Measurements from ENCODE around the gene JUN. TPM values are rescaled to one million over a fixed set of nuclear protein-coding genes. Genes with fewer than 3 reads are reported as not detected.

The JUN gene
- total and polyA plus RNA-seq, 2 of the 13 experiments (the other 11 are each of a cell fraction or from before 2014, with no cell fraction given): 18.2 to 22.3 TPM

DNA sequence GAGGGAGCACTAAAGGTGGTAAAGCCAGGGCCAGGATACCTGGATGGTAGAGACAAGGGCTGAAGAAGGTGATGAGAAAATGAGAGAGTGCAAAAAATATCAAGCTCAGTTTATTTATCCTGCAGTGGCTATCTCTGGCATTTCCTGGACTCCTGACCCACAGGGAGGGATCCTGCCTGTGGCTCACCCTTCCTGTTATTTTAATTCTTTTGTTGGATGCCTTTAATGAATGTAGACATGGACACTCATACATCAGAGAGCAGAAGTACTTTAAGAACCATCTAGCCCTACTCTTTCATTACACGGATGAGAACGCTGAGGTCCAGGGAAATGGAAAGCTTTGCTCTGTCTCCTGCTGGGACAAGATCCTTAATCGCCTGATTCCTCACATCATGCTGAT is 20.6 kb downstream of the JUN start (continued):
- TF ChIP-seq SIN3A (IDR thresholded peaks at IDR 0.05; ENCODE audit: borderline replicate concordance, low read depth, low read length) (no peak), ELF1 (CRISPR knock-in tag; IDR thresholded peaks at IDR 0.05) (no peak), ZNF761 (CRISPR knock-in tag; conservative IDR thresholded peaks at IDR 0.05) (no peak), TCF12 (IDR thresholded peaks at IDR 0.05) (no peak), TCF12 (CRISPR knock-in tag; IDR thresholded peaks at IDR 0.05) (no peak), DR1 (CRISPR knock-in tag; IDR thresholded peaks at IDR 0.05) (no peak), MEF2D (CRISPR knock-in tag; IDR thresholded peaks at IDR 0.05) (peak; percentile 72; the same call in 1 of the 2 replicates), GATAD2A (CRISPR knock-in tag; IDR thresholded peaks at IDR 0.05) (peak; percentile 64), ZSCAN22 (CRISPR knock-in tag; IDR thresholded peaks at IDR 0.05) (no peak), MTA1 (CRISPR knock-in tag; IDR thresholded peaks at IDR 0.05; ENCODE audit: borderline replicate concordance) (no peak), MEIS2 (CRISPR knock-in tag; IDR thresholded peaks at IDR 0.05) (no peak), ZSCAN12 (CRISPR knock-in tag; IDR thresholded peaks at IDR 0.05) (no peak), AHR (CRISPR knock-in tag; IDR thresholded peaks at IDR 0.05) (no peak), CHCHD3 (CRISPR knock-in tag; IDR thresholded peaks at IDR 0.05) (no peak), MIER3 (CRISPR knock-in tag; IDR thresholded peaks at IDR 0.05; ENCODE audit: borderline replicate concordance) (no peak), ZFY (CRISPR knock-in tag; IDR thresholded peaks at IDR 0.05) (no peak)
- TF ChIP-seq, protein P1, sequence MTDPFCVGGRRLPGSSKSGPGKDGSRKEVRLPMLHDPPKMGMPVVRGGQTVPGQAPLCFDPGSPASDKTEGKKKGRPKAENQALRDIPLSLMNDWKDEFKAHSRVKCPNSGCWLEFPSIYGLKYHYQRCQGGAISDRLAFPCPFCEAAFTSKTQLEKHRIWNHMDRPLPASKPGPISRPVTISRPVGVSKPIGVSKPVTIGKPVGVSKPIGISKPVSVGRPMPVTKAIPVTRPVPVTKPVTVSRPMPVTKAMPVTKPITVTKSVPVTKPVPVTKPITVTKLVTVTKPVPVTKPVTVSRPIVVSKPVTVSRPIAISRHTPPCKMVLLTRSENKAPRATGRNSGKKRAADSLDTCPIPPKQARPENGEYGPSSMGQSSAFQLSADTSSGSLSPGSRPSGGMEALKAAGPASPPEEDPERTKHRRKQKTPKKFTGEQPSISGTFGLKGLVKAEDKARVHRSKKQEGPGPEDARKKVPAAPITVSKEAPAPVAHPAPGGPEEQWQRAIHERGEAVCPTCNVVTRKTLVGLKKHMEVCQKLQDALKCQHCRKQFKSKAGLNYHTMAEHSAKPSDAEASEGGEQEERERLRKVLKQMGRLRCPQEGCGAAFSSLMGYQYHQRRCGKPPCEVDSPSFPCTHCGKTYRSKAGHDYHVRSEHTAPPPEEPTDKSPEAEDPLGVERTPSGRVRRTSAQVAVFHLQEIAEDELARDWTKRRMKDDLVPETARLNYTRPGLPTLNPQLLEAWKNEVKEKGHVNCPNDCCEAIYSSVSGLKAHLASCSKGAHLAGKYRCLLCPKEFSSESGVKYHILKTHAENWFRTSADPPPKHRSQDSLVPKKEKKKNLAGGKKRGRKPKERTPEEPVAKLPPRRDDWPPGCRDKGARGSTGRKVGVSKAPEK (CRISPR knock-in tag; IDR thresholded peaks at IDR 0.05; ENCODE audit: borderline replicate concordance): no peak
- TF ChIP-seq, protein P2, sequence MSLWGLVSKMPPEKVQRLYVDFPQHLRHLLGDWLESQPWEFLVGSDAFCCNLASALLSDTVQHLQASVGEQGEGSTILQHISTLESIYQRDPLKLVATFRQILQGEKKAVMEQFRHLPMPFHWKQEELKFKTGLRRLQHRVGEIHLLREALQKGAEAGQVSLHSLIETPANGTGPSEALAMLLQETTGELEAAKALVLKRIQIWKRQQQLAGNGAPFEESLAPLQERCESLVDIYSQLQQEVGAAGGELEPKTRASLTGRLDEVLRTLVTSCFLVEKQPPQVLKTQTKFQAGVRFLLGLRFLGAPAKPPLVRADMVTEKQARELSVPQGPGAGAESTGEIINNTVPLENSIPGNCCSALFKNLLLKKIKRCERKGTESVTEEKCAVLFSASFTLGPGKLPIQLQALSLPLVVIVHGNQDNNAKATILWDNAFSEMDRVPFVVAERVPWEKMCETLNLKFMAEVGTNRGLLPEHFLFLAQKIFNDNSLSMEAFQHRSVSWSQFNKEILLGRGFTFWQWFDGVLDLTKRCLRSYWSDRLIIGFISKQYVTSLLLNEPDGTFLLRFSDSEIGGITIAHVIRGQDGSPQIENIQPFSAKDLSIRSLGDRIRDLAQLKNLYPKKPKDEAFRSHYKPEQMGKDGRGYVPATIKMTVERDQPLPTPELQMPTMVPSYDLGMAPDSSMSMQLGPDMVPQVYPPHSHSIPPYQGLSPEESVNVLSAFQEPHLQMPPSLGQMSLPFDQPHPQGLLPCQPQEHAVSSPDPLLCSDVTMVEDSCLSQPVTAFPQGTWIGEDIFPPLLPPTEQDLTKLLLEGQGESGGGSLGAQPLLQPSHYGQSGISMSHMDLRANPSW (CRISPR knock-in tag; IDR thresholded peaks at IDR 0.05; ENCODE audit: borderline replicate concordance): no peak
- TF ChIP-seq, protein P3, sequence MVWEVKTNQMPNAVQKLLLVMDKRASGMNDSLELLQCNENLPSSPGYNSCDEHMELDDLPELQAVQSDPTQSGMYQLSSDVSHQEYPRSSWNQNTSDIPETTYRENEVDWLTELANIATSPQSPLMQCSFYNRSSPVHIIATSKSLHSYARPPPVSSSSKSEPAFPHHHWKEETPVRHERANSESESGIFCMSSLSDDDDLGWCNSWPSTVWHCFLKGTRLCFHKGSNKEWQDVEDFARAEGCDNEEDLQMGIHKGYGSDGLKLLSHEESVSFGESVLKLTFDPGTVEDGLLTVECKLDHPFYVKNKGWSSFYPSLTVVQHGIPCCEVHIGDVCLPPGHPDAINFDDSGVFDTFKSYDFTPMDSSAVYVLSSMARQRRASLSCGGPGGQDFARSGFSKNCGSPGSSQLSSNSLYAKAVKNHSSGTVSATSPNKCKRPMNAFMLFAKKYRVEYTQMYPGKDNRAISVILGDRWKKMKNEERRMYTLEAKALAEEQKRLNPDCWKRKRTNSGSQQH (CRISPR knock-in tag; IDR thresholded peaks at IDR 0.05; ENCODE audit: low read depth): no peak
- TF ChIP-seq, protein P4, sequence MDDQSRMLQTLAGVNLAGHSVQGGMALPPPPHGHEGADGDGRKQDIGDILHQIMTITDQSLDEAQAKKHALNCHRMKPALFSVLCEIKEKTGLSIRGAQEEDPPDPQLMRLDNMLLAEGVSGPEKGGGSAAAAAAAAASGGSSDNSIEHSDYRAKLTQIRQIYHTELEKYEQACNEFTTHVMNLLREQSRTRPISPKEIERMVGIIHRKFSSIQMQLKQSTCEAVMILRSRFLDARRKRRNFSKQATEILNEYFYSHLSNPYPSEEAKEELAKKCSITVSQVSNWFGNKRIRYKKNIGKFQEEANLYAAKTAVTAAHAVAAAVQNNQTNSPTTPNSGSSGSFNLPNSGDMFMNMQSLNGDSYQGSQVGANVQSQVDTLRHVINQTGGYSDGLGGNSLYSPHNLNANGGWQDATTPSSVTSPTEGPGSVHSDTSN (CRISPR knock-in tag; IDR thresholded peaks at IDR 0.05; ENCODE audit: borderline replicate concordance): no peak
- TF ChIP-seq, protein P5, sequence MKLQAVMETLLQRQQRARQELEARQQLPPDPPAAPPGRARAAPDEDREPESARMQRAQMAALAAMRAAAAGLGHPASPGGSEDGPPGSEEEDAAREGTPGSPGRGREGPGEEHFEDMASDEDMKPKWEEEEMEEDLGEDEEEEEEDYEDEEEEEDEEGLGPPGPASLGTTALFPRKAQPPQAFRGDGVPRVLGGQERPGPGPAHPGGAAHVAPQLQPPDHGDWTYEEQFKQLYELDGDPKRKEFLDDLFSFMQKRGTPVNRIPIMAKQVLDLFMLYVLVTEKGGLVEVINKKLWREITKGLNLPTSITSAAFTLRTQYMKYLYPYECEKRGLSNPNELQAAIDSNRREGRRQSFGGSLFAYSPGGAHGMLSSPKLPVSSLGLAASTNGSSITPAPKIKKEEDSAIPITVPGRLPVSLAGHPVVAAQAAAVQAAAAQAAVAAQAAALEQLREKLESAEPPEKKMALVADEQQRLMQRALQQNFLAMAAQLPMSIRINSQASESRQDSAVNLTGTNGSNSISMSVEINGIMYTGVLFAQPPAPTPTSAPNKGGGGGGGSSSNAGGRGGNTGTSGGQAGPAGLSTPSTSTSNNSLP (IDR thresholded peaks at IDR 0.05; ENCODE audit: low read depth, low read length): peak; percentile 60; the same call in 1 of the 2 replicates

All from HepG2 (cell line).